KOPT-K1 (cell line): ENCODE measurements around the gene SOWAHA.

ENCODE experiments used
- H3K27ac ChIP-seq: fragments of 200-600 bp; sonication (generic); 2 replicates; pipeline ENCODE4 v1.5.1; 2016; ENCODE audit warnings: antibody characterized with exemption, mild to moderate bottlenecking, low read depth, low read length; ENCODE audit not compliant: poor library complexity, severe bottlenecking
- H3K36me3 ChIP-seq: fragments of 200-600 bp; sonication (generic); 2 replicates; pipeline ENCODE4 v1.5.1; 2017; ENCODE audit warnings: antibody characterized with exemption, mild to moderate bottlenecking, low read length, moderate library complexity; ENCODE audit not compliant: insufficient read depth
- H3K9me3 ChIP-seq: fragments of 200-600 bp; sonication (generic); 2 replicates; pipeline ENCODE4 v1.5.1; 2017; ENCODE audit warnings: antibody characterized with exemption, low read length, mild to moderate bottlenecking; ENCODE audit not compliant: insufficient read depth, poor library complexity, severe bottlenecking

The SOWAHA gene

GRCh38 chr5:132774406-132774805, 38.7 kb upstream of the SOWAHA start:
- H3K27ac ChIP-seq, result peak overlapping the region; percentile 41
- no peaks in the 10 kb centered on the region for H3K36me3 ChIP-seq
- no peaks in the 10 kb centered on the region for H3K9me3 ChIP-seq

DNA sequence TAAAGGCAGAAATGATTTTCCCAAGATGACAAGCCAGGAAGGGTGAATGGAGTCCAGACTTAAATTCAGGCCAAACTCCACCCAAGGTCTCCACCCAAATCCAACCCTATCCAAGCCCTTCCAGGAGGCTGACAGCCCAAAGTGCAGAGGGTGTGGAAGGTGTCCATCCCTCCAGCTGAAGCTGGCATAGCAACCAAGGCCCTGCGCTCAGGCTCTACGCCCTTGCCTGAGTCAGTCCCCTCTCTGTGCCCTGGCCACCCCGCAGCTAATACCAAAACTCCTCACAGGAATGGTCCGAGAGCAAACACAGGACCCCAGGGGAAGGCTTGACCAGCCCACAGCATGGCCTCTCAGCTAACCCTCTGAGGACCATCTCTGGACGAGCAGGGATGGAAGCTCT, 38.2 kb upstream of the SOWAHA start:
- Histone ChIP-seq H3K36me3 (no peaks in the 10 kb centered on the region), H3K9me3 (no peaks in the 10 kb centered on the region), H3K27ac (peak overlapping the region; percentile 41)

DNA sequence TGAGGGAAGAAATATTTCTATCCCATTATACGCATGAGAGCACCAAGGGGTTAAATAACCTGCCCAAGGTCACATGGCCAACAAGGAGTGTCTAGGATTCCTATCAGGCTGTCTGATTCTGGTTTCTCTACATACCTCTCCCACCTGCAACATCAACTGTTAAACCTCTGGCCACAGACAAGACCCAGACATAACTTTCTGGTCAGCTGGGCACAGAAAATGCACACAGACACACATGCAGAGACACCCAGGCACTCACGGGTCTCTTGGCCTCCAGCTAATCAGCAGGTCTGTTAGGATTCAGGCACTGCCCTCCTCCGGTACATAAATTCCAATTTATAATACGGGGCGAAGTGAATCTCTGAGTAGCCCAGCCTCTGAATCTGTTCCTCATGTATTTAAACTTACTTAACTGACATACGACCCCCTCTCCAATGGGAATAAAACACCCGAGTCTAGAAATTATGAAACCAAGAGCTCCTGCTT, 37.6 kb upstream of the SOWAHA start:
- no peak overlapping the region for H3K27ac ChIP-seq
- H3K36me3 ChIP-seq, result no peaks in the 10 kb centered on the region
- no peaks in the 10 kb centered on the region for H3K9me3 ChIP-seq

GRCh38 chr5:132776131-132776937, 36.8 kb upstream of the SOWAHA start:
- H3K27ac ChIP-seq, result peak overlapping the region; percentile 59
- H3K9me3 ChIP-seq, result no peaks in the 10 kb centered on the region
- H3K36me3 ChIP-seq, result no peaks in the 10 kb centered on the region

GRCh38 chr5:132776938-132777208, 36.2 kb upstream of the SOWAHA start:
- no peaks in the 10 kb centered on the region for H3K9me3 ChIP-seq
- peak overlapping the region; percentile 59 for H3K27ac ChIP-seq
- H3K36me3 ChIP-seq, result no peaks in the 10 kb centered on the region

- H3K9me3 ChIP-seq, result no peaks in the 10 kb centered on the region
- peak within 1 kb of the TSS; percentile 59 for H3K27ac ChIP-seq
- H3K36me3 ChIP-seq, result no peaks in the 10 kb centered on the region
Measured at GRCh38 chr5:132777209-132778069, 35.7 kb upstream of the SOWAHA start, which contains the start of gene SEPTIN8. Gene SEPTIN8 (minus strand): TSS chr5:132777239. CDS start chr5:132777137, 102 bp downstream.

GRCh38 chr5:132778129-132778528, 35.0 kb upstream of the SOWAHA start:
- Histone ChIP-seq H3K36me3 (no peaks in the 10 kb centered on the region), H3K9me3 (no peaks in the 10 kb centered on the region), H3K27ac (no peak overlapping the region)

GRCh38 chr5:132778856-132779255, 34.2 kb upstream of the SOWAHA start:
- no peak overlapping the region for H3K27ac ChIP-seq
- H3K36me3 ChIP-seq, result no peaks in the 10 kb centered on the region
- no peaks in the 10 kb centered on the region for H3K9me3 ChIP-seq

GRCh38 chr5:132779961-132780360, 33.1 kb upstream of the SOWAHA start:
- H3K27ac ChIP-seq, result peak overlapping the region; percentile 30
- H3K36me3 ChIP-seq, result no peaks in the 10 kb centered on the region
- no peaks in the 10 kb centered on the region for H3K9me3 ChIP-seq

- Histone ChIP-seq H3K9me3 (no peaks in the 10 kb centered on the region), H3K27ac (no peak overlapping the region), H3K36me3 (no peaks in the 10 kb centered on the region)
Measured at GRCh38 chr5:132780577-132780976, 32.5 kb upstream of the SOWAHA start.

- Histone ChIP-seq H3K9me3 (no peaks in the 10 kb centered on the region), H3K27ac (no peak overlapping the region), H3K36me3 (no peaks in the 10 kb centered on the region)
Measured at GRCh38 chr5:132781029-132781428, 32.1 kb upstream of the SOWAHA start.

GRCh38 chr5:132782101-132782500, 31.0 kb upstream of the SOWAHA start:
- Histone ChIP-seq H3K9me3 (no peaks in the 10 kb centered on the region), H3K27ac (no peak overlapping the region), H3K36me3 (no peaks in the 10 kb centered on the region)

GRCh38 chr5:132785365-132785764, 27.7 kb upstream of the SOWAHA start:
- Histone ChIP-seq H3K36me3 (no peaks in the 10 kb centered on the region), H3K27ac (no peak overlapping the region), H3K9me3 (no peaks in the 10 kb centered on the region)

DNA sequence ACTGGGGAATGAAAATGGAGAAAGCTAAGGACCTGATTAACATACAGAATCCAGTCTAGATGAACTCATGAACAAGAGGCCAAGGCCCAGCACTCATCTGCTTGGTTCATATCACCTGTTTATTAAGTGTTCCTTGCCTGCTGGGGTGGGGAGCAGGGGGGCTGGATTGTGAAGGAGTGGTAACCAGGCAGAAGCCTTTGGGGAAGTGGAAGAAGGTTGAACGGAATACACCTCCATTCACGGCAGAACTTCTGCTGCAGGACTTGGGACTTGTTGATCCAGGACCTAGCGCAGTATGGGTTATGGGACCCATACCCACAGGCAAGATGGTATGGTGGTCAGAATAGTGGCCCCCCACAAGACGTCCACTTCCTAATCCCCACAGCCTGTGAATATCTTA, 27.2 kb upstream of the SOWAHA start:
- no peaks in the 10 kb centered on the region for H3K36me3 ChIP-seq
- no peak overlapping the region for H3K27ac ChIP-seq
- no peaks in the 10 kb centered on the region for H3K9me3 ChIP-seq

DNA sequence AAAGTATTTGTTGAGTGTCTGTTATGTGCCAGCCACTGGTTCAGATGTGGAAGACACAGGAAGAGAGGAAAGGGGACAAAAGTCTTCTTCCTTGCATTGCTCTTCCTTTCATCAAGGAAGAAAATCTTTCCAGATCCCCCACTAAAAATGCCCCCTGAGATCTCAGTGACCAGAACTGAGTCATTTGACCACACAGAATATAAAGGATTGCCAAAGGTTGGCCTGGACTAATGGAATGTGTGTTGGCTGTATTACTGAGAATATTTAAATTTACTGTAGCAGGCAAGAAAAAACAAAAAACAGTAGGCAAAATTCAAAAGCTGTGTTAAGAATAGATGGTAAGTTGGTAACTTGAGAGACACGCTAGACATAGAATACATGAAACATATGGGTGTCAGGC, 26.0 kb upstream of the SOWAHA start:
- Histone ChIP-seq H3K9me3 (no peaks in the 10 kb centered on the region), H3K27ac (no peak overlapping the region), H3K36me3 (no peaks in the 10 kb centered on the region)
